ENCODE data around the gene MAN2A2.

Gene MAN2A2

GRCh38 chr15:90946941-90947576 lies 44.0 kb downstream of the MAN2A2 start:
- DNase-seq (ENCODE audit: low read depth): no peak

- DNase-seq (ENCODE audit: low read depth): no peak
Observed at GRCh38 chr15:90947577-90948357, 44.7 kb downstream of the MAN2A2 start.

- no peak for DNase-seq (ENCODE audit: low read depth)
Observed at GRCh38 chr15:90948506-90948905, 45.4 kb downstream of the MAN2A2 start.

- no peak for DNase-seq (ENCODE audit: low read depth)
Observed at GRCh38 chr15:90949979-90950675, 47.0 kb downstream of the MAN2A2 start.

GRCh38 chr15:90950676-90951075 lies 47.6 kb downstream of the MAN2A2 start:
- no peak for DNase-seq (ENCODE audit: low read depth)

- DNase-seq (ENCODE audit: low read depth): no peak
Observed at GRCh38 chr15:90952901-90953677, 50.0 kb downstream of the MAN2A2 start.

- DNase-seq (ENCODE audit: low read depth): no peak
Observed at GRCh38 chr15:90953947-90954711, 51.0 kb downstream of the MAN2A2 start.

GRCh38 chr15:90954712-90955623 lies 51.9 kb downstream of the MAN2A2 start, which contains the start of gene RCCD1:
TSS of gene RCCD1 (plus strand) at chr15:90954884. CDS start at chr15:90956735, 1,851 bp downstream.
- DNase-seq (ENCODE audit: low read depth): peak; percentile 97

- no peak for DNase-seq (ENCODE audit: low read depth)
Observed at GRCh38 chr15:90955624-90956273, 52.6 kb downstream of the MAN2A2 start.

GRCh38 chr15:90956274-90957030 lies 53.4 kb downstream of the MAN2A2 start:
- no peak for DNase-seq (ENCODE audit: low read depth)

GRCh38 chr15:90957031-90957790 lies 54.1 kb downstream of the MAN2A2 start:
- no peak for DNase-seq (ENCODE audit: low read depth)

GRCh38 chr15:90957791-90958190 lies 54.7 kb downstream of the MAN2A2 start:
- no peak for DNase-seq (ENCODE audit: low read depth)

GRCh38 chr15:90959028-90959595 lies 56.0 kb downstream of the MAN2A2 start:
- no peak for DNase-seq (ENCODE audit: low read depth)

- DNase-seq (ENCODE audit: low read depth): no peak
Observed at GRCh38 chr15:90959894-90960293, 56.8 kb downstream of the MAN2A2 start.

GRCh38 chr15:90960298-90961091 lies 57.4 kb downstream of the MAN2A2 start:
- no peak for DNase-seq (ENCODE audit: low read depth)

GRCh38 chr15:90962021-90962420 lies 58.9 kb downstream of the MAN2A2 start:
- no peak for DNase-seq (ENCODE audit: low read depth)

- no peak for DNase-seq (ENCODE audit: low read depth)
Observed at GRCh38 chr15:90966262-90966661, 63.2 kb downstream of the MAN2A2 start.
